HepG2 (cell line): ENCODE results near the gene DHX8. TPM values are rescaled to one million over a fixed set of nuclear protein-coding genes. Genes with fewer than 3 reads are reported as not detected.

Source experiments
- ARID4A ChIP-seq: sonication (generic); formaldehyde crosslinking; IDR thresholded peaks from 2 replicates; pipeline ENCODE4 v1.5.0; 2020; ENCODE audit warnings: mild to moderate bottlenecking, missing genetic modification reagents, borderline replicate concordance
- ELF3 ChIP-seq: IDR thresholded peaks from 2 replicates; pipeline ENCODE4 v1.6.1; 2016; ENCODE audit warnings: missing genetic modification reagents, missing compliant biosample characterization
- HNF4A ChIP-seq: sonication (generic); formaldehyde crosslinking; IDR thresholded peaks from 2 replicates; pipeline ENCODE4 v1.4.0; 2020; ENCODE audit warnings: missing genetic modification reagents
- HNF4G ChIP-seq, 2 experiments: sonication (generic) in 1 of 2; formaldehyde crosslinking in 1 of 2; IDR thresholded peaks; 2 replicates each; pipeline versions ENCODE4 v1.4.0 to v1.6.1; 2011 to 2020; ENCODE audit warnings: borderline replicate concordance in 2 of 2, low read depth in 2 of 2, mild to moderate bottlenecking in 2 of 2, low read length in 1 of 2, missing genetic modification reagents in 1 of 2, moderate library complexity in 1 of 2
- ZNF232 ChIP-seq: sonication (generic); formaldehyde crosslinking; IDR thresholded peaks from 2 replicates; pipeline ENCODE4 v1.4.0; 2020; ENCODE audit warnings: missing genetic modification reagents, borderline replicate concordance
- ZNF781 ChIP-seq: sonication (generic); formaldehyde crosslinking; IDR thresholded peaks from 2 replicates; pipeline ENCODE4 v1.5.1; 2020; ENCODE audit warnings: borderline replicate concordance, mild to moderate bottlenecking, missing genetic modification reagents; ENCODE audit errors: not compliant biosample characterization
- polyA plus RNA-seq, 8 experiments: library from polyadenylated mRNA; depleted of rRNA in 3 of 8; stranded (reverse) in 7 of 8; unstranded in 1 of 8; fragments of >200 nt; fragmentation: Illumina TruSeq in 4 of 8; extraction: Trizol in 4 of 8; gene quantifications; 2 replicates each; pipeline versions ENCODE4 v1.2.1 to v1.2.3, GENCODE V29; 2011 to 2016; ENCODE audit warnings: low read depth in 4 of 8, missing spikeins in 1 of 8, mixed read lengths in 1 of 8; ENCODE audit not compliant: insufficient read depth in 1 of 8
- total RNA-seq, 5 experiments: library from RNA; depleted of rRNA; stranded (reverse); fragments of >200 nt; fragmentation: Illumina TruSeq; extraction: Trizol; gene quantifications; 2 replicates each; pipeline ENCODE4 v1.2.3, GENCODE V29; 2016; ENCODE audit warnings: low read depth in 1 of 5
- TF ChIP-seq, protein P1 (sequence below): sonication (generic); formaldehyde crosslinking; IDR thresholded peaks from 2 replicates; pipeline ENCODE4 v1.5.1; 2020; ENCODE audit warnings: mild to moderate bottlenecking, missing genetic modification reagents, borderline replicate concordance
- TF ChIP-seq, protein P2 (sequence below): sonication (generic); formaldehyde crosslinking; IDR thresholded peaks from 2 replicates; pipeline ENCODE4 v1.9.0; 2021; ENCODE audit warnings: mild to moderate bottlenecking, missing genetic modification reagents

DHX8 gene
- total and polyA plus RNA-seq, 2 of the 13 experiments (the other 11 are each of a cell fraction or from before 2014, with no cell fraction given) = 24.8 to 48.9 TPM

GRCh38 chr17:43482103-43483012 lies 1.4 kb upstream of the DHX8 start (continued):
- TF ChIP-seq, protein P1, sequence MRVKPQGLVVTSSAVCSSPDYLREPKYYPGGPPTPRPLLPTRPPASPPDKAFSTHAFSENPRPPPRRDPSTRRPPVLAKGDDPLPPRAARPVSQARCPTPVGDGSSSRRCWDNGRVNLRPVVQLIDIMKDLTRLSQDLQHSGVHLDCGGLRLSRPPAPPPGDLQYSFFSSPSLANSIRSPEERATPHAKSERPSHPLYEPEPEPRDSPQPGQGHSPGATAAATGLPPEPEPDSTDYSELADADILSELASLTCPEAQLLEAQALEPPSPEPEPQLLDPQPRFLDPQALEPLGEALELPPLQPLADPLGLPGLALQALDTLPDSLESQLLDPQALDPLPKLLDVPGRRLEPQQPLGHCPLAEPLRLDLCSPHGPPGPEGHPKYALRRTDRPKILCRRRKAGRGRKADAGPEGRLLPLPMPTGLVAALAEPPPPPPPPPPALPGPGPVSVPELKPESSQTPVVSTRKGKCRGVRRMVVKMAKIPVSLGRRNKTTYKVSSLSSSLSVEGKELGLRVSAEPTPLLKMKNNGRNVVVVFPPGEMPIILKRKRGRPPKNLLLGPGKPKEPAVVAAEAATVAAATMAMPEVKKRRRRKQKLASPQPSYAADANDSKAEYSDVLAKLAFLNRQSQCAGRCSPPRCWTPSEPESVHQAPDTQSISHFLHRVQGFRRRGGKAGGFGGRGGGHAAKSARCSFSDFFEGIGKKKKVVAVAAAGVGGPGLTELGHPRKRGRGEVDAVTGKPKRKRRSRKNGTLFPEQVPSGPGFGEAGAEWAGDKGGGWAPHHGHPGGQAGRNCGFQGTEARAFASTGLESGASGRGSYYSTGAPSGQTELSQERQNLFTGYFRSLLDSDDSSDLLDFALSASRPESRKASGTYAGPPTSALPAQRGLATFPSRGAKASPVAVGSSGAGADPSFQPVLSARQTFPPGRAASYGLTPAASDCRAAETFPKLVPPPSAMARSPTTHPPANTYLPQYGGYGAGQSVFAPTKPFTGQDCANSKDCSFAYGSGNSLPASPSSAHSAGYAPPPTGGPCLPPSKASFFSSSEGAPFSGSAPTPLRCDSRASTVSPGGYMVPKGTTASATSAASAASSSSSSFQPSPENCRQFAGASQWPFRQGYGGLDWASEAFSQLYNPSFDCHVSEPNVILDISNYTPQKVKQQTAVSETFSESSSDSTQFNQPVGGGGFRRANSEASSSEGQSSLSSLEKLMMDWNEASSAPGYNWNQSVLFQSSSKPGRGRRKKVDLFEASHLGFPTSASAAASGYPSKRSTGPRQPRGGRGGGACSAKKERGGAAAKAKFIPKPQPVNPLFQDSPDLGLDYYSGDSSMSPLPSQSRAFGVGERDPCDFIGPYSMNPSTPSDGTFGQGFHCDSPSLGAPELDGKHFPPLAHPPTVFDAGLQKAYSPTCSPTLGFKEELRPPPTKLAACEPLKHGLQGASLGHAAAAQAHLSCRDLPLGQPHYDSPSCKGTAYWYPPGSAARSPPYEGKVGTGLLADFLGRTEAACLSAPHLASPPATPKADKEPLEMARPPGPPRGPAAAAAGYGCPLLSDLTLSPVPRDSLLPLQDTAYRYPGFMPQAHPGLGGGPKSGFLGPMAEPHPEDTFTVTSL (CRISPR knock-in tag) = peak; percentile 49; the same call in 1 of the 2 replicates
- TF ChIP-seq ARID4A (peak; percentile 26; the same call in 1 of the 2 replicates), HNF4G (IDR thresholded peaks at IDR 0.05; ENCODE audit: borderline replicate concordance, low read depth, low read length) (peak; percentile 29; the same call in 1 of the 2 replicates), HNF4G (CRISPR knock-in tag; IDR thresholded peaks at IDR 0.05; ENCODE audit: borderline replicate concordance, low read depth) (no peak), ZNF232 (CRISPR knock-in tag) (0 out of 2 replicates have a peak, but pooled peaks have one; percentile 40), HNF4A (CRISPR knock-in tag) (peak; percentile 79), ELF3 (CRISPR knock-in tag) (peak; percentile 70), ZNF781 (peak; percentile 40)
- TF ChIP-seq, protein P2, sequence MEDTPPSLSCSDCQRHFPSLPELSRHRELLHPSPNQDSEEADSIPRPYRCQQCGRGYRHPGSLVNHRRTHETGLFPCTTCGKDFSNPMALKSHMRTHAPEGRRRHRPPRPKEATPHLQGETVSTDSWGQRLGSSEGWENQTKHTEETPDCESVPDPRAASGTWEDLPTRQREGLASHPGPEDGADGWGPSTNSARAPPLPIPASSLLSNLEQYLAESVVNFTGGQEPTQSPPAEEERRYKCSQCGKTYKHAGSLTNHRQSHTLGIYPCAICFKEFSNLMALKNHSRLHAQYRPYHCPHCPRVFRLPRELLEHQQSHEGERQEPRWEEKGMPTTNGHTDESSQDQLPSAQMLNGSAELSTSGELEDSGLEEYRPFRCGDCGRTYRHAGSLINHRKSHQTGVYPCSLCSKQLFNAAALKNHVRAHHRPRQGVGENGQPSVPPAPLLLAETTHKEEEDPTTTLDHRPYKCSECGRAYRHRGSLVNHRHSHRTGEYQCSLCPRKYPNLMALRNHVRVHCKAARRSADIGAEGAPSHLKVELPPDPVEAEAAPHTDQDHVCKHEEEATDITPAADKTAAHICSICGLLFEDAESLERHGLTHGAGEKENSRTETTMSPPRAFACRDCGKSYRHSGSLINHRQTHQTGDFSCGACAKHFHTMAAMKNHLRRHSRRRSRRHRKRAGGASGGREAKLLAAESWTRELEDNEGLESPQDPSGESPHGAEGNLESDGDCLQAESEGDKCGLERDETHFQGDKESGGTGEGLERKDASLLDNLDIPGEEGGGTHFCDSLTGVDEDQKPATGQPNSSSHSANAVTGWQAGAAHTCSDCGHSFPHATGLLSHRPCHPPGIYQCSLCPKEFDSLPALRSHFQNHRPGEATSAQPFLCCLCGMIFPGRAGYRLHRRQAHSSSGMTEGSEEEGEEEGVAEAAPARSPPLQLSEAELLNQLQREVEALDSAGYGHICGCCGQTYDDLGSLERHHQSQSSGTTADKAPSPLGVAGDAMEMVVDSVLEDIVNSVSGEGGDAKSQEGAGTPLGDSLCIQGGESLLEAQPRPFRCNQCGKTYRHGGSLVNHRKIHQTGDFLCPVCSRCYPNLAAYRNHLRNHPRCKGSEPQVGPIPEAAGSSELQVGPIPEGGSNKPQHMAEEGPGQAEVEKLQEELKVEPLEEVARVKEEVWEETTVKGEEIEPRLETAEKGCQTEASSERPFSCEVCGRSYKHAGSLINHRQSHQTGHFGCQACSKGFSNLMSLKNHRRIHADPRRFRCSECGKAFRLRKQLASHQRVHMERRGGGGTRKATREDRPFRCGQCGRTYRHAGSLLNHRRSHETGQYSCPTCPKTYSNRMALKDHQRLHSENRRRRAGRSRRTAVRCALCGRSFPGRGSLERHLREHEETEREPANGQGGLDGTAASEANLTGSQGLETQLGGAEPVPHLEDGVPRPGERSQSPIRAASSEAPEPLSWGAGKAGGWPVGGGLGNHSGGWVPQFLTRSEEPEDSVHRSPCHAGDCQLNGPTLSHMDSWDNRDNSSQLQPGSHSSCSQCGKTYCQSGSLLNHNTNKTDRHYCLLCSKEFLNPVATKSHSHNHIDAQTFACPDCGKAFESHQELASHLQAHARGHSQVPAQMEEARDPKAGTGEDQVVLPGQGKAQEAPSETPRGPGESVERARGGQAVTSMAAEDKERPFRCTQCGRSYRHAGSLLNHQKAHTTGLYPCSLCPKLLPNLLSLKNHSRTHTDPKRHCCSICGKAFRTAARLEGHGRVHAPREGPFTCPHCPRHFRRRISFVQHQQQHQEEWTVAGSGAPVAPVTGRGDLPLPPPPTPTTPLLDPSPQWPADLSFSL = peak; percentile 51; the same call in 1 of the 2 replicates
